ENCODE data around the gene ZNF217. TPM values are rescaled to one million over a fixed set of nuclear protein-coding genes. Genes with fewer than 3 reads are reported as not detected.

ZNF217 gene
- total and polyA plus RNA-seq, 9 of the 15 experiments (the other 6 are each of a cell fraction or from before 2014, with no cell fraction given): 3.0 to 41.8 (median 16.8) TPM

DNA sequence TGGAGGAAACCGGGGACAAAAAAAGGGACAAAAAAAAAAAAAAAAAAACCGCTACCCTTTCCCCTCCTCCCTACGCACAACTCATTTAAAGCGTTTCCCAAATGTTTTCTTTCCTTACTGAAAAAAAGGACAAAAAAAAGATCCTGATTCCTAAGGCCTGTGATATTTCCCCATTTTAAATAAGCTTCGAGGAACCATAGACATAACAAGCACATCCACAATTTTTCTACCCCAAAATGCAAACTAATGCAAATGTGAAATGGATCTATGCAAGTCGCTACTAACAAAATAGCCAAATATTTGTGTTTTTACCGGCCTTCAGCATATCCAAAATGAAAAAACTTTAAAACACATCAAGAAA, 1.4 kb upstream of the ZNF217 start (continued):
- TF ChIP-seq, protein P1, sequence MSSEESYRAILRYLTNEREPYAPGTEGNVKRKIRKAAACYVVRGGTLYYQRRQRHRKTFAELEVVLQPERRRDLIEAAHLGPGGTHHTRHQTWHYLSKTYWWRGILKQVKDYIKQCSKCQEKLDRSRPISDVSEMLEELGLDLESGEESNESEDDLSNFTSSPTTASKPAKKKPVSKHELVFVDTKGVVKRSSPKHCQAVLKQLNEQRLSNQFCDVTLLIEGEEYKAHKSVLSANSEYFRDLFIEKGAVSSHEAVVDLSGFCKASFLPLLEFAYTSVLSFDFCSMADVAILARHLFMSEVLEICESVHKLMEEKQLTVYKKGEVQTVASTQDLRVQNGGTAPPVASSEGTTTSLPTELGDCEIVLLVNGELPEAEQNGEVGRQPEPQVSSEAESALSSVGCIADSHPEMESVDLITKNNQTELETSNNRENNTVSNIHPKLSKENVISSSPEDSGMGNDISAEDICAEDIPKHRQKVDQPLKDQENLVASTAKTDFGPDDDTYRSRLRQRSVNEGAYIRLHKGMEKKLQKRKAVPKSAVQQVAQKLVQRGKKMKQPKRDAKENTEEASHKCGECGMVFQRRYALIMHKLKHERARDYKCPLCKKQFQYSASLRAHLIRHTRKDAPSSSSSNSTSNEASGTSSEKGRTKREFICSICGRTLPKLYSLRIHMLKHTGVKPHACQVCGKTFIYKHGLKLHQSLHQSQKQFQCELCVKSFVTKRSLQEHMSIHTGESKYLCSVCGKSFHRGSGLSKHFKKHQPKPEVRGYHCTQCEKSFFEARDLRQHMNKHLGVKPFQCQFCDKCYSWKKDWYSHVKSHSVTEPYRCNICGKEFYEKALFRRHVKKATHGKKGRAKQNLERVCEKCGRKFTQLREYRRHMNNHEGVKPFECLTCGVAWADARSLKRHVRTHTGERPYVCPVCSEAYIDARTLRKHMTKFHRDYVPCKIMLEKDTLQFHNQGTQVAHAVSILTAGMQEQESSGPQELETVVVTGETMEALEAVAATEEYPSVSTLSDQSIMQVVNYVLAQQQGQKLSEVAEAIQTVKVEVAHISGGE (CRISPR knock-in tag; IDR thresholded peaks at IDR 0.05): peak in 1 of 3 experiments; percentile 95; a peak in 2 of 6 replicates
- TF ChIP-seq, protein P2, sequence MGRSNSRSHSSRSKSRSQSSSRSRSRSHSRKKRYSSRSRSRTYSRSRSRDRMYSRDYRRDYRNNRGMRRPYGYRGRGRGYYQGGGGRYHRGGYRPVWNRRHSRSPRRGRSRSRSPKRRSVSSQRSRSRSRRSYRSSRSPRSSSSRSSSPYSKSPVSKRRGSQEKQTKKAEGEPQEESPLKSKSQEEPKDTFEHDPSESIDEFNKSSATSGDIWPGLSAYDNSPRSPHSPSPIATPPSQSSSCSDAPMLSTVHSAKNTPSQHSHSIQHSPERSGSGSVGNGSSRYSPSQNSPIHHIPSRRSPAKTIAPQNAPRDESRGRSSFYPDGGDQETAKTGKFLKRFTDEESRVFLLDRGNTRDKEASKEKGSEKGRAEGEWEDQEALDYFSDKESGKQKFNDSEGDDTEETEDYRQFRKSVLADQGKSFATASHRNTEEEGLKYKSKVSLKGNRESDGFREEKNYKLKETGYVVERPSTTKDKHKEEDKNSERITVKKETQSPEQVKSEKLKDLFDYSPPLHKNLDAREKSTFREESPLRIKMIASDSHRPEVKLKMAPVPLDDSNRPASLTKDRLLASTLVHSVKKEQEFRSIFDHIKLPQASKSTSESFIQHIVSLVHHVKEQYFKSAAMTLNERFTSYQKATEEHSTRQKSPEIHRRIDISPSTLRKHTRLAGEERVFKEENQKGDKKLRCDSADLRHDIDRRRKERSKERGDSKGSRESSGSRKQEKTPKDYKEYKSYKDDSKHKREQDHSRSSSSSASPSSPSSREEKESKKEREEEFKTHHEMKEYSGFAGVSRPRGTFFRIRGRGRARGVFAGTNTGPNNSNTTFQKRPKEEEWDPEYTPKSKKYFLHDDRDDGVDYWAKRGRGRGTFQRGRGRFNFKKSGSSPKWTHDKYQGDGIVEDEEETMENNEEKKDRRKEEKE (IDR thresholded peaks at IDR 0.05; ENCODE audit: borderline replicate concordance in 1 of 2, control insufficient read depth in 1 of 2, low read depth in 2 of 2, low read length in 1 of 2): 0 out of 4 replicates have a peak, but pooled peaks of 1 of the 2 experiments have one; percentile 51
- no peak for TF ChIP-seq PHB (CRISPR knock-in tag; IDR thresholded peaks at IDR 0.05)
- TF ChIP-seq EWSR1 (IDR thresholded peaks at IDR 0.05; ENCODE audit: borderline replicate concordance, low read depth, partially characterized antibody): peak; percentile 89
- TF ChIP-seq RBM39 (optimal IDR thresholded peaks at IDR 0.05; ENCODE audit: low read depth, low read length): no peak
